ENCODE measurements around the gene DUSP9. TPM values are rescaled to one million over a fixed set of nuclear protein-coding genes. Genes with fewer than 3 reads are reported as not detected.
A peak's percentile ranks its signal among the peaks of the same experiment; 100 is the strongest.
"Not testable (repeated sequence)": the region's sequence is repeated elsewhere in the genome, so short reads cannot be mapped to it uniquely, and the experiment has no call there.

The DUSP9 gene
- total RNA-seq, 1 donor from 2014 or later = not detected

DNA sequence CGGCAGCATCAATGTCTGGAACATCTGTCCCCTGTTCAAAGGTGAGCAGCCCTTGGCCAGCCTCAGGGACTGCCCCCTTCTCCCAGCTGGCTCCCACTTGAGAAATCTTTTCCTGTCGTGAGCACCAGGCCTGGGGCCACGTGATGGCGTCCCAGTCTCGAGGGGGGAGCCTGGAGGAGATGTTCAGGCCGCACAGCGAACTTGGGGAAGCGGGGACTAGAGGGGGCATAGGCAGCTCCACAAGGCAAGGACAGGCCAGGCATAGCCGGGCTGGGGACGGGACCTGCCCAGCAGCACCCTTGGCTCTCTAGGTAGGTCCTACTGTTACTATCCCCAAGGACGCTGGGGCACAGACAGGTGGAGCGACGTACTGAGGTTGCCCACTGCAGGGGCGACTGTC lies 43.5 kb downstream of the DUSP9 start:
- Histone ChIP-seq H3K4me3 (peak overlapping the region; percentile 66), H3K27ac (replicated peaks) (peak overlapping the region; percentile 87), H3K9me3 (replicated peaks) (no peaks in the 10 kb centered on the region), H3K27me3 (ENCODE audit: low read depth) (no peaks in the 10 kb centered on the region), H3K4me1 (peaks cover 22% of the 10 kb centered on the region), H3K36me3 (no peaks in the 10 kb centered on the region)
- intact Hi-C loops (cut with micrococcal nuclease) = no loop called here
- DNase-seq = no peak
- TF ChIP-seq, protein P1, sequence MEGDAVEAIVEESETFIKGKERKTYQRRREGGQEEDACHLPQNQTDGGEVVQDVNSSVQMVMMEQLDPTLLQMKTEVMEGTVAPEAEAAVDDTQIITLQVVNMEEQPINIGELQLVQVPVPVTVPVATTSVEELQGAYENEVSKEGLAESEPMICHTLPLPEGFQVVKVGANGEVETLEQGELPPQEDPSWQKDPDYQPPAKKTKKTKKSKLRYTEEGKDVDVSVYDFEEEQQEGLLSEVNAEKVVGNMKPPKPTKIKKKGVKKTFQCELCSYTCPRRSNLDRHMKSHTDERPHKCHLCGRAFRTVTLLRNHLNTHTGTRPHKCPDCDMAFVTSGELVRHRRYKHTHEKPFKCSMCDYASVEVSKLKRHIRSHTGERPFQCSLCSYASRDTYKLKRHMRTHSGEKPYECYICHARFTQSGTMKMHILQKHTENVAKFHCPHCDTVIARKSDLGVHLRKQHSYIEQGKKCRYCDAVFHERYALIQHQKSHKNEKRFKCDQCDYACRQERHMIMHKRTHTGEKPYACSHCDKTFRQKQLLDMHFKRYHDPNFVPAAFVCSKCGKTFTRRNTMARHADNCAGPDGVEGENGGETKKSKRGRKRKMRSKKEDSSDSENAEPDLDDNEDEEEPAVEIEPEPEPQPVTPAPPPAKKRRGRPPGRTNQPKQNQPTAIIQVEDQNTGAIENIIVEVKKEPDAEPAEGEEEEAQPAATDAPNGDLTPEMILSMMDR (IDR thresholded peaks at IDR 0.05; ENCODE audit: borderline replicate concordance) = no peak

DNA sequence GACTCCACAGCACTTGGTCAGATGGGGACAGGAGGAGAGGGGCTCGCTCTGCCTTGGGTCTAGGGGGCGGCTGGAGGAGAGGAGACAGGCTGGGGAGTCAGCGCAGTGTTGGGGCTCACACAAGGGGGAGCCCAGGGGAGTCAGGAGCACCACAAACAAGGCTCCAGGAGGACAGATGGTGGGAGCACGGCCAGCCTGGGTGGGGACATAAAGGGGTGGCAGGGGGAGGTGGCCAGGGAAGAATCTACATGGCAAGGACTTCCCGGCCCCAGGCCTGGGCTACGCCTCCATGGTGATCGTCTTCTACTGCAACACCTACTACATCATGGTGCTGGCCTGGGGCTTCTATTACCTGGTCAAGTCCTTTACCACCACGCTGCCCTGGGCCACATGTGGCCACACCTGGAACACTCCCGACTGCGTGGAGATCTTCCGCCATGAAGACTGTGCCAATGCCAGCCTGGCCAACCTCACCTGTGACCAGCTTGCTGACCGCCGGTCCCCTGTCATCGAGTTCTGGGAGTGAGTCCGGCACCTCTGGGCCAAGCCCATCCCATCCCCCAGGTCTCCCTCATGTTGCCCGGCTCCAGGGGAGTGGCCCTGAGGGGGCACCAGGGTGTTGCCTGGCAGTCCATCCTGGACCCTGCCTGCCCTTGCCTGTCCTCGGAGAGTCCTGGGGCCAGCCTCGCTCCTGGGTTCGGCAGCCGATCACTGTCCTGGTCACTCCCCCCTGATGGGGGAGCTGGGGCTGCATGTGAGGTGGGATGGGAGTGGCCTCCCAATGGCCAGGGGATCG lies 44.2 kb downstream of the DUSP9 start:
- H3K9me3 ChIP-seq (replicated peaks); DNase-seq; H3K36me3 ChIP-seq; H3K27me3 ChIP-seq (ENCODE audit: low read depth); intact Hi-C loops (cut with micrococcal nuclease): not testable (repeated sequence)
- Histone ChIP-seq H3K4me3 (peak overlapping the region; percentile 66), H3K4me1 (peaks cover 27% of the 10 kb centered on the region), H3K27ac (replicated peaks) (peak overlapping the region; percentile 44)

DNA sequence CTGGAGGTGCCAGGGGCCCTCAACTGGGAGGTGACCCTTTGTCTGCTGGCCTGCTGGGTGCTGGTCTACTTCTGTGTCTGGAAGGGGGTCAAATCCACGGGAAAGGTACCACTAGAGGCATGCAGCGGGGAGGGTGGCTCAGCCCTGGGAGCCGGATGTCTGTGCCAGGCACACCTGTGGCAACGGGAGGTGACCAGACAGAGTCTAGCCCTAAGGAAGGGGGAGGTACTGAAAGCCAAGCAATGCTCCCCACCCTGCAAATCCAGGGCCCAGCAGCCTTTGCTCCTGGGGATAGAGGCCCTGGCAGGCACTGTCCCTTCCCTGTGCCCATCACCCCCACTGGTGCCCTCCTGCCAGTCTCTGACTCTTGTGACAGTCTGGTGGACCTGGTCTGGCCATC lies 45.0 kb downstream of the DUSP9 start:
- H3K27me3 ChIP-seq (ENCODE audit: low read depth) = no peaks in the 10 kb centered on the region
- peak overlapping the region; percentile 44 for H3K27ac ChIP-seq (replicated peaks)
- TF ChIP-seq, protein P1 (IDR thresholded peaks at IDR 0.05; ENCODE audit: borderline replicate concordance) = no peak
- peaks cover 26% of the 10 kb centered on the region for H3K4me1 ChIP-seq
- H3K9me3 ChIP-seq (replicated peaks) = no peaks in the 10 kb centered on the region
- intact Hi-C loops (cut with micrococcal nuclease) = no loop called here
- DNase-seq = no peak
- H3K36me3 ChIP-seq = no peaks in the 10 kb centered on the region
- no peak overlapping the region for H3K4me3 ChIP-seq

DNA sequence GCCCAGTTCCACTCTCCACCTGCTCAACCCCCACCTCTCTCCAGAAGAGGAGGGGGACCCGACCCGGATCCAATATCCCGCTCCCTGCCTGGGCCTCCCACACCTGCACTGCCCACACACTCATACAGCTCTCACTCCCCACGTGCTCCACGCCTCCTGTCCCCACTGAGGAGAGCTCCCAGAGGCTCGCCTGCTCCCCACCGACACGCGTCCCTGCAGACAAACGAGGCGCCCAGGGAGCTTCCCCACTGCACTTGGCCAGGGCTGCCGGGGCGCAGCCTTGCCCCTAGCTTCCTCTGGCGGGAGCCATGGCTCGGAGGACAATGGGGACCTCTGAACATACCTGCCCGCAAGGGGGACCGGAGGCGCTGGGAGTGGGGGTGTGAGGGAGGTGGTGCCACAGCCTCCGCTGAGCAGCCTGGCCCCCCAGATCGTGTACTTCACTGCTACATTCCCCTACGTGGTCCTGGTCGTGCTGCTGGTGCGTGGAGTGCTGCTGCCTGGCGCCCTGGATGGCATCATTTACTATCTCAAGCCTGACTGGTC lies 45.7 kb downstream of the DUSP9 start:
- TF ChIP-seq, protein P1 (IDR thresholded peaks at IDR 0.05; ENCODE audit: borderline replicate concordance) = no peak
- DNase-seq = no peak
- Histone ChIP-seq H3K4me1 (peaks cover 21% of the 10 kb centered on the region), H3K36me3 (no peaks in the 10 kb centered on the region), H3K27me3 (ENCODE audit: low read depth) (no peaks in the 10 kb centered on the region), H3K9me3 (replicated peaks) (no peaks in the 10 kb centered on the region), H3K4me3 (no peak overlapping the region), H3K27ac (replicated peaks) (no peak overlapping the region)
- intact Hi-C loops (cut with micrococcal nuclease) = no loop called here

DNA sequence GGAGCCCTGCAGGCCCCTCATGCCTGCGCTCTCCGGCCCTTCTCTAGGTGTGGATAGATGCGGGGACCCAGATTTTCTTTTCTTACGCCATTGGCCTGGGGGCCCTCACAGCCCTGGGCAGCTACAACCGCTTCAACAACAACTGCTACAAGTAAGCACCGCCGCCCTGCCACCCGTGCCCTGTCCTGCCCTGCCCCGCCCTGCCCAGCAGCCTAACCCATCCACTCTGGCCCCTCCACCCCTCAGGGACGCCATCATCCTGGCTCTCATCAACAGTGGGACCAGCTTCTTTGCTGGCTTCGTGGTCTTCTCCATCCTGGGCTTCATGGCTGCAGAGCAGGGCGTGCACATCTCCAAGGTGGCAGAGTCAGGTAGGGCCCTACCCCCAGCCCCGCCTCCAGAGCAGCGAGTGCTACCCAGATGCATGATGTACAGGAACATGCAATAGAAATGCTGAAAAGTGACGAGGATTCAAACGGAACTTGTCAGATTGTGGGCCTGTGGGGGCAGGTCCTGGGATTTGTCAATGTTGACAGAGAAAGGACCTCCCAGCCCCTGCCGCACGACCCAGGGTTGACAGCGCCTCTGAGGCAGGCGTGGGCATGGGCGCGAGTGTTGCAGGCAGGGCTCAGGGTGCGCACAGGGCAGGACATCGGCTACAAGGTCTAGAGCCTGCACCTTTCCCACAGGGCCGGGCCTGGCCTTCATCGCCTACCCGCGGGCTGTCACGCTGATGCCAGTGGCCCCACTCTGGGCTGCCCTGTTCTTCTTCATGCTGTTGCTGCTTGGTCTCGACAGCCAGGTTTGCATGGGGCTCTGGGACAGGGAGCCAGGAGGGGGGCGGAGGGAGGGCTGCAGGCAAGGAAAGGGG lies 46.4 kb downstream of the DUSP9 start:
- TF ChIP-seq, protein P1 (IDR thresholded peaks at IDR 0.05; ENCODE audit: borderline replicate concordance) = no peak
- H3K36me3 ChIP-seq = no peaks in the 10 kb centered on the region
- no peaks in the 10 kb centered on the region for H3K27me3 ChIP-seq (ENCODE audit: low read depth)
- no peaks in the 10 kb centered on the region for H3K9me3 ChIP-seq (replicated peaks)
- intact Hi-C loops (cut with micrococcal nuclease) = no loop called here
- peaks cover 26% of the 10 kb centered on the region for H3K4me1 ChIP-seq
- no peak for DNase-seq
- H3K27ac ChIP-seq (replicated peaks) = peak overlapping the region; percentile 16
- no peak overlapping the region for H3K4me3 ChIP-seq

DNA sequence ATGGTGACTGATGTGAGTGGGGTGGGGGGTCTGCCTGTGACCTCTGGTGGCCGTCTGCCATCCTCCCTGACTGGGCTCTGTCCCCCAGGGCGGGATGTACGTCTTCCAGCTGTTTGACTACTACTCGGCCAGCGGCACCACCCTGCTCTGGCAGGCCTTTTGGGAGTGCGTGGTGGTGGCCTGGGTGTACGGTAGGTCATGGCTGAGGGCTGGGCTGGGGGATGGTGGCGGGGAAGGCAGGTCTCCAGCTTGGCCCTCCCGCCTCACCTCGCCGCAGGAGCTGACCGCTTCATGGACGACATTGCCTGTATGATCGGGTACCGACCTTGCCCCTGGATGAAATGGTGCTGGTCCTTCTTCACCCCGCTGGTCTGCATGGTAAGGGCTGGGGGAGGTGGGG lies 47.3 kb downstream of the DUSP9 start:
- Histone ChIP-seq H3K27ac (replicated peaks) (peak overlapping the region; percentile 23), H3K4me1 (peaks cover 31% of the 10 kb centered on the region)
- intact Hi-C loops (cut with micrococcal nuclease); H3K36me3 ChIP-seq; DNase-seq; H3K9me3 ChIP-seq (replicated peaks); H3K4me3 ChIP-seq; H3K27me3 ChIP-seq (ENCODE audit: low read depth): not testable (repeated sequence)
